IMR-90 (cell line): Measurements from ENCODE around the gene FUT6. TPM values are rescaled to one million over a fixed set of nuclear protein-coding genes. Genes with fewer than 3 reads are reported as not detected.

Source experiments
- ATAC-seq: fragments of 200-7000 bp; cut with Tn5 transposase; 2 replicates; pipeline ENCODE4 v1.9.1; 2020; ENCODE audit warnings: low read depth, mild to moderate bottlenecking, moderate library complexity
- BruUV-seq: library from RNA; stranded (reverse); fragments of 400-500 nt; replicated peaks from 2 replicates; lab custom pipeline; 2021; lab: Mats Ljungman, UMichigan
- CTCF ChIA-PET: fragments of 300-600 bp; formaldehyde crosslinking; extraction: SDS; loops from one replicate; lab custom pipeline; 2021; ENCODE audit warnings: antibody characterized with exemption; lab: Yijun Ruan, JAX
- POLR2A ChIA-PET: fragments of 300-600 bp; sonication (Branson Sonifier 250); formaldehyde crosslinking; loops from one replicate; lab custom pipeline; 2022; ENCODE audit warnings: antibody characterized with exemption; ENCODE audit not compliant: unreplicated experiment; lab: Charles Lee
- DNase-seq: peaks from one replicate; pipeline ENCODE4 v3.0.0; 2013
- H2AFZ ChIP-seq: replicated peaks from 2 replicates; pipeline ENCODE3; 2013; ENCODE audit warnings: low read length, mild to moderate bottlenecking; ENCODE audit not compliant: poor library complexity
- H2AK5ac ChIP-seq: 2 replicates; pipeline ENCODE4 v1.6.1; 2013; ENCODE audit warnings: low read depth, low read length, inconsistent platforms
- H2AK9ac ChIP-seq: replicated peaks from 2 replicates; pipeline ENCODE3; 2013; ENCODE audit warnings: mild to moderate bottlenecking, low read depth, low read length, moderate library complexity; ENCODE audit not compliant: poor library complexity
- H2BK120ac ChIP-seq: 2 replicates; pipeline ENCODE4 v1.6.1; 2013; ENCODE audit warnings: low read depth, low read length, inconsistent platforms
- H2BK15ac ChIP-seq: 3 replicates; pipeline ENCODE4 v1.6.1; 2013; ENCODE audit warnings: low read depth, low read length, inconsistent platforms
- H2BK20ac ChIP-seq: 2 replicates; pipeline ENCODE4 v1.6.1; 2013; ENCODE audit warnings: low read depth, mild to moderate bottlenecking, inconsistent platforms, low read length, moderate library complexity
- H2BK5ac ChIP-seq: 2 replicates; pipeline ENCODE4 v1.6.1; 2013; ENCODE audit warnings: mild to moderate bottlenecking, low read depth, low read length, inconsistent platforms; ENCODE audit not compliant: poor library complexity, severe bottlenecking
- H3K14ac ChIP-seq: replicated peaks from 2 replicates; pipeline ENCODE4 v1.6.1; 2013; ENCODE audit warnings: low read depth, low read length, inconsistent platforms
- H3K18ac ChIP-seq: 2 replicates; pipeline ENCODE4 v1.6.1; 2013; ENCODE audit warnings: low read depth, low read length, control low read depth
- H3K23ac ChIP-seq: 2 replicates; pipeline ENCODE4 v1.6.1; 2013; ENCODE audit warnings: low read depth, low read length, inconsistent platforms
- H3K27ac ChIP-seq: 2 replicates; pipeline ENCODE4 v1.5.1; 2013; ENCODE audit warnings: mild to moderate bottlenecking, control low read depth, low read length; ENCODE audit not compliant: insufficient read depth
- H3K27me3 ChIP-seq: 2 replicates; pipeline ENCODE4 v1.6.1; 2013; ENCODE audit warnings: low read length; ENCODE audit not compliant: control insufficient read depth, insufficient read depth
- H3K36me3 ChIP-seq: 2 replicates; pipeline ENCODE4 v1.6.1; 2013; ENCODE audit warnings: low read length, mixed read lengths; ENCODE audit not compliant: control insufficient read depth, insufficient read depth
- H3K4ac ChIP-seq: 2 replicates; pipeline ENCODE4 v1.6.1; 2013; ENCODE audit warnings: low read depth, low read length, inconsistent platforms
- H3K4me1 ChIP-seq: 2 replicates; pipeline ENCODE4 v1.6.1; 2013; ENCODE audit warnings: low read length, mixed read lengths; ENCODE audit not compliant: control insufficient read depth, insufficient read depth
- H3K4me2 ChIP-seq: 2 replicates; pipeline ENCODE4 v1.6.1; 2013; ENCODE audit warnings: low read depth, mild to moderate bottlenecking, control low read depth, low read length, moderate library complexity
- H3K4me3 ChIP-seq: 2 replicates; pipeline ENCODE4 v1.5.1; 2013; ENCODE audit warnings: low read depth, mild to moderate bottlenecking, control low read depth, low read length, moderate library complexity; ENCODE audit not compliant: insufficient read depth
- H3K56ac ChIP-seq: 2 replicates; pipeline ENCODE4 v1.6.1; 2013; ENCODE audit warnings: low read length, inconsistent platforms; ENCODE audit not compliant: insufficient read depth; ENCODE audit errors: extremely low read depth
- H3K79me1 ChIP-seq, 2 experiments: 2 replicates each; pipeline ENCODE4 v1.6.1; 2013; ENCODE audit warnings: low read length in 2 of 2, inconsistent platforms in 1 of 2, low read depth in 1 of 2
- H3K9ac ChIP-seq: 2 replicates; pipeline ENCODE4 v1.6.1; 2013; ENCODE audit warnings: low read depth, low read length, control low read depth
- H3K9me1 ChIP-seq: 2 replicates; pipeline ENCODE4 v1.6.1; 2013; ENCODE audit warnings: low read length, inconsistent platforms; ENCODE audit not compliant: insufficient read depth
- H3K9me3 ChIP-seq: 2 replicates; pipeline ENCODE4 v1.6.1; 2013; ENCODE audit warnings: low read length; ENCODE audit not compliant: control insufficient read depth, insufficient read depth
- H4K20me1 ChIP-seq: 2 replicates; pipeline ENCODE4 v1.6.1; 2013; ENCODE audit warnings: low read length, inconsistent platforms; ENCODE audit not compliant: insufficient read depth
- H4K5ac ChIP-seq: 2 replicates; pipeline ENCODE4 v1.6.1; 2013; ENCODE audit warnings: mild to moderate bottlenecking, low read depth, low read length, control low read depth
- H4K8ac ChIP-seq, 2 experiments: 2 replicates each; pipeline ENCODE4 v1.6.1; 2013; ENCODE audit warnings: low read depth in 2 of 2, low read length in 2 of 2, control low read depth in 1 of 2, inconsistent platforms in 1 of 2
- H4K91ac ChIP-seq: 2 replicates; pipeline ENCODE4 v1.6.1; 2013; ENCODE audit warnings: low read depth, low read length, inconsistent platforms; ENCODE audit not compliant: insufficient read depth
- CEBPB ChIP-seq: IDR thresholded peaks from 2 replicates; pipeline ENCODE4 v1.6.1; 2012; ENCODE audit warnings: low read depth, low read length, improper control_type of control experiment
- FOS ChIP-seq: fragments of 150-350 bp; IDR thresholded peaks from 2 replicates; pipeline ENCODE4 v1.6.1; 2016; ENCODE audit warnings: low read depth, low read length
- WGBS, 2 experiments: methylation state at CpG; one replicate each; pipeline versions ENCODE4 v1.1.5 to v1.1.7; 2013; ENCODE audit warnings: missing lambda C conversion rate in 2 of 2; ENCODE audit not compliant: insufficient read length in 1 of 2; ENCODE audit errors: extremely low coverage in 2 of 2; 5-methylcytosine and 5-hydroxymethylcytosine counted together
- dilution Hi-C: fragments of 300-500 bp; cut with HindIII; formaldehyde crosslinking; loops from one replicate; pipeline ENCODE4 v1.14.3; 2018; ENCODE audit warnings: low sequenced_read_pairs; ENCODE audit not compliant: unreplicated experiment
- in situ Hi-C: fragments of 300-500 bp; cut with MboI; formaldehyde crosslinking; loops from 3 replicates; pipeline ENCODE4 v1.14.3; 2019; ENCODE audit warnings: low sequenced_read_pairs, inconsistent platforms, mixed read lengths
- intact Hi-C: fragments of 100-400 bp; cut with micrococcal nuclease; formaldehyde crosslinking; loops from 2 replicates; pipeline ENCODE4 v1.10.0; 2022
- polyA plus RNA-seq, 3 experiments: library from polyadenylated mRNA; depleted of rRNA; stranded (reverse); fragments of >200 nt; gene quantifications; 2 replicates each; pipeline ENCODE4 v1.2.3, GENCODE V29; 2012; ENCODE audit warnings: low replicate concordance in 1 of 3
- total RNA-seq: library from RNA; depleted of rRNA; stranded (reverse); fragments of >200 nt; gene quantifications from 2 replicates; pipeline ENCODE4 v1.2.3, GENCODE V29; 2012

The FUT6 gene
- total and polyA plus RNA-seq, 2 of the 4 experiments (the other 2 are of a cell fraction), result not detected

GRCh38 chr19:5809053-5809452 lies 30.4 kb downstream of the FUT6 start:
- H3K18ac ChIP-seq, result no peak overlapping the region
- DNase-seq (no peak), ATAC-seq (no peak)
- POLR2A ChIA-PET, result no interaction called here
- no peak overlapping the region for H2AK9ac ChIP-seq
- H3K4me3 ChIP-seq, result no peak overlapping the region
- CTCF ChIA-PET, result interaction anchor here (0.6 kb wide), 1 partner anchor 30 kb away, joined by 7 read pairs; no protein-coding TSS in a partner anchor
- H4K20me1 ChIP-seq, result no peaks in the 10 kb centered on the region
- 96% methylated on average over 3 of the region's 9 CpGs; no CpG with 5 or more reads in 1 of the 2 experiments for WGBS, 2 experiments
- intact Hi-C loops (loop anchor here (10.0 kb wide), 1 partner anchor 156 kb away; no protein-coding TSS in a partner anchor), dilution Hi-C loops (no loop called here), in situ Hi-C loops (loop anchor here (10.0 kb wide), 1 partner anchor 216 kb away; no protein-coding TSS in a partner anchor)
- no peaks in the 10 kb centered on the region for H3K9me1 ChIP-seq
- no peak overlapping the region for H4K91ac ChIP-seq
- no peak overlapping the region for H2BK15ac ChIP-seq
- no peak overlapping the region for H2AFZ ChIP-seq
- H3K9me3 ChIP-seq, result no peaks in the 10 kb centered on the region
- no peak overlapping the region for H3K23ac ChIP-seq
- TF ChIP-seq FOS (no peak), CEBPB (peak; percentile 27; the same call in 1 of the 2 replicates)
- no peak overlapping the region for H2BK20ac ChIP-seq
- H3K4me1 ChIP-seq, result no peaks in the 10 kb centered on the region
- no peak overlapping the region for H3K27ac ChIP-seq
- no TSS peak for BruUV-seq
- H2AK5ac ChIP-seq, result no peak overlapping the region
- no peaks in the 10 kb centered on the region for H3K79me1 ChIP-seq
- H4K5ac ChIP-seq, result no peak overlapping the region
- H3K56ac ChIP-seq, result no peak overlapping the region
- peaks cover 18% of the 10 kb centered on the region for H3K27me3 ChIP-seq
- H3K9ac ChIP-seq, result no peak overlapping the region
- H3K4me2 ChIP-seq, result no peak overlapping the region
- no peak overlapping the region for H2BK5ac ChIP-seq
- H2BK120ac ChIP-seq, result no peak overlapping the region
- H3K36me3 ChIP-seq, result no peaks in the 10 kb centered on the region
- H4K8ac ChIP-seq, result no peak overlapping the region
- H3K14ac ChIP-seq, result no peak overlapping the region
- H3K4ac ChIP-seq, result no peak overlapping the region
